Cardiac muscle cell (in vitro differentiated cells and primary cell): ENCODE measurements around the gene CD160. TPM values are rescaled to one million over a fixed set of nuclear protein-coding genes. Genes with fewer than 3 reads are reported as not detected.
"Not testable (repeated sequence)": the region's sequence is repeated elsewhere in the genome, so short reads cannot be mapped to it uniquely, and the experiment has no call there.

Experiments used
- DNase-seq, 2 donors: peaks; one replicate each; pipeline versions ENCODE4 v3.0.0 to v3.0.0-alpha.2; 2010 to 2017; ENCODE audit warnings: low read depth in 1 of 2, low spot score in 1 of 2
- H3K27ac ChIP-seq: fragments of 200-600 bp; sonication (generic); 2 replicates; pipeline ENCODE4 v1.5.1; 2016
- H3K27me3 ChIP-seq: fragments of 200-600 bp; sonication (generic); 2 replicates; pipeline ENCODE4 v1.6.0; 2016; ENCODE audit warnings: control low read depth
- H3K36me3 ChIP-seq: fragments of 200-600 bp; sonication (generic); 2 replicates; pipeline ENCODE4 v1.5.1; 2016; ENCODE audit warnings: control low read depth
- H3K4me1 ChIP-seq: fragments of 200-600 bp; sonication (generic); 2 replicates; pipeline ENCODE4 v1.8.1; 2017; ENCODE audit warnings: low read depth, mild to moderate bottlenecking, mixed run types
- H3K4me3 ChIP-seq: fragments of 200-600 bp; sonication (generic); 2 replicates; pipeline ENCODE4 v1.5.1; 2016; ENCODE audit warnings: mild to moderate bottlenecking
- H3K9me3 ChIP-seq: fragments of 200-600 bp; sonication (generic); 2 replicates; pipeline ENCODE4 v1.5.1; 2017; ENCODE audit warnings: low read depth, mild to moderate bottlenecking, control low read depth
- polyA plus RNA-seq: library from polyadenylated mRNA; unstranded; fragments of >200 nt; fragmentation: Nextera tagmentation; extraction: Ambion mirVana; gene quantifications from 2 replicates; pipeline ENCODE4 v1.2.1, GENCODE V29; 2016
- total RNA-seq: library from RNA; depleted of rRNA; stranded (reverse); fragments of >200 nt; gene quantifications from 2 replicates; pipeline ENCODE4 v1.2.3, GENCODE V29; 2016
- TF ChIP-seq, protein P1 (sequence below): IDR thresholded peaks from 2 replicates; pipeline ENCODE4 v1.5.1; 2012; ENCODE audit warnings: low read depth, mild to moderate bottlenecking, low read length

The CD160 gene, protein sequence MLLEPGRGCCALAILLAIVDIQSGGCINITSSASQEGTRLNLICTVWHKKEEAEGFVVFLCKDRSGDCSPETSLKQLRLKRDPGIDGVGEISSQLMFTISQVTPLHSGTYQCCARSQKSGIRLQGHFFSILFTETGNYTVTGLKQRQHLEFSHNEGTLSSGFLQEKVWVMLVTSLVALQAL
- total RNA-seq (not detected in 2 replicates), polyA plus RNA-seq (0.35 and 0.71 TPM in 2 replicates)

DNA sequence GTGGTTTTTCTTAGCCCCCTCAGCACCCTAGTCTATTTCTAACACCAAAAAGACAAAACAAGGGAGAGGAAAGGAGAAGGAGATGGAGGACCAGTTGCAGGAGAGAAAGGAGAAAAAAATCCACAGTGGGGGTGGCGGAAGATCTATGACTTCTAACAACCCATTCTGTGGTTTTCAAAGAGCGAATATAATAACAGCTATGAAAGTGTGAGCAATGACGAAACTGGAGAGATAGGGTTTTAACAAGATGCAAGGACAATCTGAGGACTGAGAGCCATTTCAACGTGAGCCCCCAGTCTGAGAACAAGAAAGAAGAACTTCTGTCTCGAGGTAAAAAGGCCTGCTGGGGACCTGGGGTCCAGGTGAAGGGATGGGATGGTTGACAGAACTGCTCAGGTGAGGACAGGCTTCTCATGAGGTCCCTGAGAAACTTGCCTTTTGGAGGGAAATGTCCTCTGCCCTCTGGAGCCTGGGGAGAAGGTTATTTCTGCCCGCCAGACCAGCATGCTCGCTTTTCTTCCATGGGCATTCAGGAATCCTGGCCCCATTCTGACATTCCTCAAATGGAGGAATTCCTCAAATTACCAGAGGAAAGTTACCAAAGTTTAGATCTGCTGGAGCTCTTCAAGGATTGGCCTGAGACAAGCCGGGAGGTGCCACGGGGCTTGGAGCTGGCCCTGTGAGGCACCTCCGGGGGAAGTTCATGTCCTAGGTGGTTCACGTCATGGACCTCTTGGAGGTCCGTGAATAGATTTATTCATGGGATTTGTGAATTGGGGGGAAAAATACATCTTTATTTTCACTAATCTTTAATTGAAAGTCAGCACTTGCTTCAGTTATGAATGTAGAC lies at the start of gene CD160:
CD160 (plus strand) TSS at position 270 of the 850 bp plus-strand sequence. CDS start 8,829 bp downstream, outside the sequence.
- TF ChIP-seq, protein P1, sequence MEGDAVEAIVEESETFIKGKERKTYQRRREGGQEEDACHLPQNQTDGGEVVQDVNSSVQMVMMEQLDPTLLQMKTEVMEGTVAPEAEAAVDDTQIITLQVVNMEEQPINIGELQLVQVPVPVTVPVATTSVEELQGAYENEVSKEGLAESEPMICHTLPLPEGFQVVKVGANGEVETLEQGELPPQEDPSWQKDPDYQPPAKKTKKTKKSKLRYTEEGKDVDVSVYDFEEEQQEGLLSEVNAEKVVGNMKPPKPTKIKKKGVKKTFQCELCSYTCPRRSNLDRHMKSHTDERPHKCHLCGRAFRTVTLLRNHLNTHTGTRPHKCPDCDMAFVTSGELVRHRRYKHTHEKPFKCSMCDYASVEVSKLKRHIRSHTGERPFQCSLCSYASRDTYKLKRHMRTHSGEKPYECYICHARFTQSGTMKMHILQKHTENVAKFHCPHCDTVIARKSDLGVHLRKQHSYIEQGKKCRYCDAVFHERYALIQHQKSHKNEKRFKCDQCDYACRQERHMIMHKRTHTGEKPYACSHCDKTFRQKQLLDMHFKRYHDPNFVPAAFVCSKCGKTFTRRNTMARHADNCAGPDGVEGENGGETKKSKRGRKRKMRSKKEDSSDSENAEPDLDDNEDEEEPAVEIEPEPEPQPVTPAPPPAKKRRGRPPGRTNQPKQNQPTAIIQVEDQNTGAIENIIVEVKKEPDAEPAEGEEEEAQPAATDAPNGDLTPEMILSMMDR: no peak
- no peak for DNase-seq
- H3K27ac ChIP-seq: no peak within 1 kb of the TSS
- H3K9me3 ChIP-seq: no peaks in the 10 kb centered on the region
- peaks cover 5% of the 10 kb centered on the region for H3K4me1 ChIP-seq
- no peak within 1 kb of the TSS for H3K4me3 ChIP-seq
- peaks cover 4% of the 10 kb centered on the region for H3K27me3 ChIP-seq
- H3K36me3 ChIP-seq: no peaks in the 10 kb centered on the region

DNA sequence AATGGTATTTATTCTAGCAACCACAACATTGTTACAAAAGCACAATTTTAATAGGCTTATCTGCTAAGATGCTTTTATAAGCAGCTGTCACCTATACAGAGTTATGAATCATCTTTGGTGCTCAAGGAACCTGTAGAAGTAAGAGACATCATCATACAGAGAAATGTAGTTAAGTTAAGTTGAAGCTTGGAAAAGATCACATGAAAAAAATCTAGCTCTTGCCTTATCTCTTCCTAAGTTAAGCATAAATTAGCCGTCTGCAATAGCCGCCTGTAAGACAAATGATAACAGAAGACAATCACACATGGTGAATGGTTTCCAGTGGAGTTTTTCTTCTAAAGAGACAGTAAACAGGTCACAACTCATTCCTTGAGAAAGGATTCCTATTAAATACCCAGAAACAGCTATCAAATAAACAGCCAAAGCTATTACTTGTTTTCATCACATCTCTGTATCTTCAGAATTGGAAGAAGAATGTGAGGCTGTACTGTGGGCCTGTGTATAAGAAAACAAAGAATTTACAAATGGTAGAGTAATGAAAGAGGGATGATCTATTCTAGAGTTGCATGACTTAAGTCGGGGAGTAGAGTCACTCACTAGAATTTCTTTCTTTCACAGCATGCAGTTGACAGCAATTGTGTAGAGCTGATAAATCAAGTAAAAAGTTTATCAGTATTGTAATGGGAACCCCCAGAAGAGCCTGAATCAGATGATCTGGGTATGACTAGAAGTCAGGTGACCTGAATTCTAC lies 48.1 kb upstream of the CD160 start:
- H3K4me1 ChIP-seq, H3K27ac ChIP-seq, DNase-seq, H3K4me3 ChIP-seq, H3K36me3 ChIP-seq, H3K9me3 ChIP-seq, H3K27me3 ChIP-seq: not testable (repeated sequence)

DNA sequence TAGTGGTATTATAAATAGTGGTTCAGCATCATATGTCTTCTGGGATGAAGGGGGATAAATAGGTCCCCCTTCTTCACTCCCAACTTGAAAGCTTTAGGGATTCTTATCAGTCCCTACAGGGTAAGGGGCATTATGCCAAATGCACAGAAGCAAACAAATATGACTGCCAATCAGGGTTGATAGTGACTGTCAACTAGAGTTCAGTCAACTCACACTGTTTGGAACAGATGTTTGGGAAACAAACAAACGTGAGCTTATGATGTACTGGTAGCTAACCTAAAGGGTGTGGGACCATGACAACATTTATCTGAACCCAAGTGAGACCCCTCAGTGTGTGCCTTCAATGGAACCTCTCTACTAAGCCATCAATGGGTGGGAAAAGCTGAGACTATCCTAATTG lies 46.1 kb upstream of the CD160 start:
- not testable (repeated sequence) for H3K4me1 ChIP-seq, DNase-seq, H3K4me3 ChIP-seq, H3K27me3 ChIP-seq, H3K36me3 ChIP-seq, H3K27ac ChIP-seq, H3K9me3 ChIP-seq

DNA sequence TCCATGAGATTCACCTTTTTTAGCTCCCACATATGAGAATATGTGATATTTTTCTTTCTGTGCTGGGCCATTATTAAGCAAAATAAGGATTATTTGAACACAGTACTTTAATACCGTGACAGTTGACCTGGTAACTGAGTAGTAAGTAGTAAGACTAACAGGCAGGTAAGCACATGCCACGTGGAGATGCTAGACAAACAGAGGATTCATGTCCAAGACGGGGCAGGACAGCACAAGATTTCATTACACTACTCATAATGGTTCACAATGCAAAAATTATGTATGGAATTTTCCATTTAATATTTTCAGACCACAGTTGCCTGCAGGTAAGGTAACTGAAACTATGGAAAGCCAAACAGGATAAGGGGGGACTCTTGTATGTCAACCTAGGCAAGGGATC lies 34.4 kb upstream of the CD160 start:
- H3K9me3 ChIP-seq, H3K27me3 ChIP-seq, H3K27ac ChIP-seq, H3K4me1 ChIP-seq, H3K4me3 ChIP-seq, H3K36me3 ChIP-seq, DNase-seq: not testable (repeated sequence)

DNA sequence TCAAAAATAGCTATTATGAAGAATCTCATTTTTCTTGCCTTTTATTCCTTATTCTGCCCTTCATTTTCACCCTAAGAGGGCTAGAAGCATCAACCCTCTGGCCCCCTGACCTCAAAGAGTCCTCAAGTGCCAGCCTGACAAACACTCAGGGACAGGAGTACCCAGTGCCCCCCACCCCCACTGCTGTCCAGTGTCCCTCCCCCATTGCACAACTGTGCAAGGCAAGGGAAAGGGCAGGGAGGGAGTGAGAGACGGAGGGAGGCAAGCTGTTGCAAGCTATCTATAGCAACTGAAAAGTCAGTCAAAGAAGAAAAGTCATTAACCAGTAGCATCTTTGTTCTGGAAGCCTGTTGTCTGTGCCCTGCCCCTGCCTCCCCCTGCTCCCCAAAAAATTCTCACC lies 33.2 kb upstream of the CD160 start:
- H3K9me3 ChIP-seq, H3K27me3 ChIP-seq, H3K36me3 ChIP-seq, H3K4me3 ChIP-seq, H3K27ac ChIP-seq, H3K4me1 ChIP-seq, DNase-seq: not testable (repeated sequence)

DNA sequence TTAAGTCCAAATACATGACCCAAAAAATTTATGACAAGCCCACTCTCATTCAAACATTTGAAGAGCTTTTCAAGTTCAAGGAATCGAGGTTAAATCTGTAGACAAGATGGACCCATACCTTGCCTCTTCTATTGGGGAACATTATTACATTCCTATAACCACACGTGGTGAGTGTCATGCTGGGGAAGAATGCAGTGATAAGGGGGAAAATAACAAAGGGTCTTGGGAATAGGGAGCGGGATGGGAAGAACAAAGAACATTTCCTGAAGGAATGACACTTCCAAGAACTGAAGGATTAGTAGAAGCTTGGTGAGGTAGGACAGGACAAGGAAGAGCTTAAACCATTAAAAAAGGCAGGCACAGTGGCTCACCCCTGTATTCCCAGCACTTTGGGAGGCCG lies 31.0 kb upstream of the CD160 start:
- Histone ChIP-seq H3K27ac (no peak overlapping the region), H3K4me3 (no peak overlapping the region), H3K4me1 (no peaks in the 10 kb centered on the region), H3K27me3 (no peaks in the 10 kb centered on the region), H3K9me3 (no peaks in the 10 kb centered on the region), H3K36me3 (no peaks in the 10 kb centered on the region)
- TF ChIP-seq, protein P1: no peak
- no peak for DNase-seq

DNA sequence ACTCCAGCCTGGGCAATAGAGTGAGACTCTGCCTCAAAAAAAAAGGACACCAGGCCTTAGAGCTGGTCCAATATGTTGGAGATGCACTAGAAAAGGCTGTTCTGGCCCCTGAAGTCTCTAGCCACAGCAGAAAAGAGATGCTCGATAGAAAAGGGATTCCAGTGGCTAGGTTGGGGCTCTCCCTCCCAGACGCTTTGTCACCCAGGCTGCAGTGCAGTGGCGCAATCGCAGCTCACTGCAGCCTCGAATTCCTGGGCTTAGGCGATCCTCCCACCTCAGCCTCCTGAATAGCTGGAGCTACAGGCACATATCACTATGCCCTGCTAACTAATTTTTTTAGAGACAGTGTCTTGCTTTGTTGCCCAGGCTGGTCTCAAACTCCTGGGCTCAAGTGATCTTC lies 30.4 kb upstream of the CD160 start:
- H3K36me3 ChIP-seq: no peaks in the 10 kb centered on the region
- no peak for DNase-seq
- H3K27me3 ChIP-seq: no peaks in the 10 kb centered on the region
- no peaks in the 10 kb centered on the region for H3K9me3 ChIP-seq
- no peak overlapping the region for H3K4me3 ChIP-seq
- no peaks in the 10 kb centered on the region for H3K4me1 ChIP-seq
- TF ChIP-seq, protein P1: no peak
- H3K27ac ChIP-seq: no peak overlapping the region
